IPS DF 6.9 (cell line): ENCODE measurements around the gene CSPG4.
A peak's percentile ranks its signal among the peaks of the same experiment; 100 is the strongest.
"Not testable (repeated sequence)": the region's sequence is repeated elsewhere in the genome, so short reads cannot be mapped to it uniquely, and the experiment has no call there.

Experiments used
- DNase-seq: peaks from one replicate; pipeline ENCODE4 v3.0.0-alpha.2; 2013; ENCODE audit warnings: low read depth, low spot score
- H3K27ac ChIP-seq: one replicate; pipeline ENCODE4 v1.5.1; 2013; ENCODE audit warnings: low read length, control low read depth
- H3K27me3 ChIP-seq: 2 replicates; pipeline ENCODE4 v1.6.1; 2013; ENCODE audit warnings: mild to moderate bottlenecking, low read length; ENCODE audit not compliant: control insufficient read depth, insufficient read depth
- H3K36me3 ChIP-seq: 2 replicates; pipeline ENCODE4 v1.6.1; 2013; ENCODE audit warnings: low read length; ENCODE audit not compliant: control insufficient read depth, insufficient read depth
- H3K4me1 ChIP-seq: 2 replicates; pipeline ENCODE4 v1.6.1; 2013; ENCODE audit warnings: low read length; ENCODE audit not compliant: control insufficient read depth, insufficient read depth
- H3K4me3 ChIP-seq: 2 replicates; pipeline ENCODE4 v1.5.1; 2013; ENCODE audit warnings: mild to moderate bottlenecking, low read length
- H3K9me3 ChIP-seq: 2 replicates; pipeline ENCODE4 v1.6.1; 2013; ENCODE audit warnings: low read length, inconsistent platforms; ENCODE audit not compliant: control insufficient read depth, insufficient read depth
- WGBS: extraction: QIAGEN DNeasy Blood & Tissue Kit; methylation state at CpG from one replicate; pipeline ENCODE4 v1.1.7; 2013; ENCODE audit warnings: mixed read lengths, missing lambda C conversion rate; ENCODE audit not compliant: insufficient read length, insufficient coverage; 5-methylcytosine and 5-hydroxymethylcytosine counted together

CSPG4 gene

GRCh38 chr15:75684648-75685047 lies 28.0 kb downstream of the CSPG4 start:
- H3K9me3 ChIP-seq, result no peaks in the 10 kb centered on the region
- no peaks in the 10 kb centered on the region for H3K4me1 ChIP-seq
- H3K4me3 ChIP-seq, result no peak overlapping the region
- H3K27ac ChIP-seq, result no peak overlapping the region
- no CpG with 5 or more reads among the region's 10 CpGs for WGBS
- no peaks in the 10 kb centered on the region for H3K36me3 ChIP-seq
- no peak for DNase-seq
- H3K27me3 ChIP-seq, result no peaks in the 10 kb centered on the region

- H3K36me3 ChIP-seq, H3K4me3 ChIP-seq, H3K9me3 ChIP-seq, H3K27me3 ChIP-seq, H3K27ac ChIP-seq, H3K4me1 ChIP-seq: not testable (repeated sequence)
- DNase-seq, result peak; percentile 94
- WGBS, result no CpG with 5 or more reads among the region's 14 CpGs
These were observed 28.9 kb downstream of the CSPG4 start for GRCh38 chr15:75683646-75684312.

GRCh38 chr15:75682181-75683135 lies 30.2 kb downstream of the CSPG4 start:
- no CpG with 5 or more reads among the region's 40 CpGs for WGBS
- Histone ChIP-seq H3K27me3 (no peaks in the 10 kb centered on the region), H3K4me3 (no peak overlapping the region), H3K36me3 (no peaks in the 10 kb centered on the region), H3K9me3 (no peaks in the 10 kb centered on the region), H3K27ac (no peak overlapping the region), H3K4me1 (no peaks in the 10 kb centered on the region)
- no peak for DNase-seq

- Histone ChIP-seq H3K36me3 (no peaks in the 10 kb centered on the region), H3K9me3 (no peaks in the 10 kb centered on the region), H3K27me3 (no peaks in the 10 kb centered on the region), H3K27ac (no peak overlapping the region), H3K4me1 (no peaks in the 10 kb centered on the region), H3K4me3 (no peak overlapping the region)
- no CpG with 5 or more reads among the region's 11 CpGs for WGBS
- no peak for DNase-seq
These were observed 32.5 kb downstream of the CSPG4 start for GRCh38 chr15:75680007-75680789.

GRCh38 chr15:75678324-75678690 lies 34.3 kb downstream of the CSPG4 start:
- H3K27ac ChIP-seq, result not testable (repeated sequence)

GRCh38 chr15:75677465-75678323 lies 35.0 kb downstream of the CSPG4 start:
- no peaks in the 10 kb centered on the region for H3K9me3 ChIP-seq
- no peaks in the 10 kb centered on the region for H3K36me3 ChIP-seq
- no CpG with 5 or more reads among the region's 16 CpGs for WGBS
- H3K4me3 ChIP-seq, result no peak overlapping the region
- no peaks in the 10 kb centered on the region for H3K27me3 ChIP-seq
- H3K27ac ChIP-seq, result no peak overlapping the region
- H3K4me1 ChIP-seq, result peaks cover 4% of the 10 kb centered on the region; the same call in 1 of the 2 replicates
- DNase-seq, result no peak

More at GRCh38 chr15:75678324-75678690, 34.3 kb downstream of the CSPG4 start:
- H3K4me3 ChIP-seq, H3K27me3 ChIP-seq, H3K9me3 ChIP-seq, DNase-seq, H3K36me3 ChIP-seq, H3K4me1 ChIP-seq: not testable (repeated sequence)
- WGBS, result no CpG with 5 or more reads among the region's 6 CpGs

DNA sequence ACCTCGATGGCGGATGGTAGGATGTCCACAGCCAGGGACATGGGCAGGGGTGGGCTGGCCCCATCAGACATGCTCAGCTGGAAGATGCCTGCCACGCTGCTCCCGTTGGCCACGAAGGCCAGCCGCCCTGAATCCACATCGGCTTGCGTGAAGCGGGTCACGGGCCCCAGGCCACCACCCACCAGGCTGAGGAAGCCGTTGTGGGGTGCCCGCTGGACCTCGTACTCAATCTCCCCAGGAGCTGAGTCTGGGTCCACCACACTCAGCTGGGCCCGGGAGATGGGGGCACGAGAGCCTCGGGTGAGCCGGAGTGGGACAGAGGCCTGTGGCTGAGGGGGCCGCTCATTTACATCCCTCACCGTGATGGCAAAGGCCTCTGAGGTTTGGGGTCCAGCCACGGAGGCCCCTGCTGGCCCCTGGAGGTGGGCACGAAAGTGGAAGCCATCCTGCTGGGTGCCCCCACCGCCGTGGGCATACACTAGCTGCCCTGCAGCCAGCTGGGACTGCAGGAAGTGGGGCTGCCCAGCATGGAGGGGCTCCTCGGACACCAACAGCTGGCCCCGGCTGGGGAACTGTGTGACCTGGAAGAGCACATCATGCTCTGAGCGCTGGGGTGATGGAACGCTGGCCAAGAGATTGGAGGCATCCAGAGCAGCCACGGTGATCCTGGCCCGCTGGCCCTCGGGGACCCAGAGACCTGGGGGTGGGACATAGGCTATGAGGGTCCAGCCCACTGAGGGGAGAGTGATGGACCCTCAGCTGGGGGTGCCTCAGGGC lies 35.8 kb downstream of the CSPG4 start:
- Histone ChIP-seq H3K27me3 (no peaks in the 10 kb centered on the region), H3K36me3 (no peaks in the 10 kb centered on the region), H3K27ac (no peak overlapping the region), H3K9me3 (no peaks in the 10 kb centered on the region), H3K4me3 (no peak overlapping the region), H3K4me1 (peaks cover 8% of the 10 kb centered on the region)
- no peak for DNase-seq
- no CpG with 5 or more reads among the region's 30 CpGs for WGBS

GRCh38 chr15:75675579-75676404 lies 36.9 kb downstream of the CSPG4 start:
- H3K4me1 ChIP-seq, result peaks cover 8% of the 10 kb centered on the region
- no peaks in the 10 kb centered on the region for H3K36me3 ChIP-seq
- H3K27ac ChIP-seq, result no peak overlapping the region
- no peak overlapping the region for H3K4me3 ChIP-seq
- no peaks in the 10 kb centered on the region for H3K27me3 ChIP-seq
- DNase-seq, result no peak
- no CpG with 5 or more reads among the region's 41 CpGs for whole genome bisulfite sequencing
- H3K9me3 ChIP-seq, result no peaks in the 10 kb centered on the region

DNA sequence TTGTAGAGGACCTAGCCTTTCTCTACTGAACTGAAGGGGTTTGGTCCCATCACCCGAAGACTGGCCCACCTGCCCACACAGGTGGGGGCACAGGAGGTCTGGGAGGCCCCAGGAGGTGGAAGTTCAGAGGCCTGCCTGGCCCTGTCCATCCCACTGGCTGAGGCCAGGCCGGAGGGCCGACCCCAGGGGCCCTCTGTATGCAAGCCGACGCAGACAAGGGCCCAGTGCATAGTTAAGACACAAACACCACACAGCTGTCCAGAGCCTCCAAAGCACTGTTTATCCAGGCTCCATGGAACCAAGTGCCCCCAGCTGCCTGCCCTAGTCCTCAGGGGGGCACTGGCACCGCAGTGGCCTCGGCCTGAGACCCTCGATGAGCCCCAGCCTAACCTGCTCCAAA lies 38.3 kb downstream of the CSPG4 start:
- Histone ChIP-seq H3K4me1 (peaks cover 8% of the 10 kb centered on the region), H3K4me3 (no peak overlapping the region), H3K36me3 (no peaks in the 10 kb centered on the region), H3K27ac (no peak overlapping the region), H3K27me3 (no peaks in the 10 kb centered on the region), H3K9me3 (no peaks in the 10 kb centered on the region)
- no CpG with 5 or more reads among the region's 8 CpGs for WGBS
- no peak for DNase-seq
